ENCODE measurements around the gene TUBGCP6.
"Not testable (repeated sequence)": the region's sequence is repeated elsewhere in the genome, so short reads cannot be mapped to it uniquely, and the experiment has no call there.

The TUBGCP6 gene

DNA sequence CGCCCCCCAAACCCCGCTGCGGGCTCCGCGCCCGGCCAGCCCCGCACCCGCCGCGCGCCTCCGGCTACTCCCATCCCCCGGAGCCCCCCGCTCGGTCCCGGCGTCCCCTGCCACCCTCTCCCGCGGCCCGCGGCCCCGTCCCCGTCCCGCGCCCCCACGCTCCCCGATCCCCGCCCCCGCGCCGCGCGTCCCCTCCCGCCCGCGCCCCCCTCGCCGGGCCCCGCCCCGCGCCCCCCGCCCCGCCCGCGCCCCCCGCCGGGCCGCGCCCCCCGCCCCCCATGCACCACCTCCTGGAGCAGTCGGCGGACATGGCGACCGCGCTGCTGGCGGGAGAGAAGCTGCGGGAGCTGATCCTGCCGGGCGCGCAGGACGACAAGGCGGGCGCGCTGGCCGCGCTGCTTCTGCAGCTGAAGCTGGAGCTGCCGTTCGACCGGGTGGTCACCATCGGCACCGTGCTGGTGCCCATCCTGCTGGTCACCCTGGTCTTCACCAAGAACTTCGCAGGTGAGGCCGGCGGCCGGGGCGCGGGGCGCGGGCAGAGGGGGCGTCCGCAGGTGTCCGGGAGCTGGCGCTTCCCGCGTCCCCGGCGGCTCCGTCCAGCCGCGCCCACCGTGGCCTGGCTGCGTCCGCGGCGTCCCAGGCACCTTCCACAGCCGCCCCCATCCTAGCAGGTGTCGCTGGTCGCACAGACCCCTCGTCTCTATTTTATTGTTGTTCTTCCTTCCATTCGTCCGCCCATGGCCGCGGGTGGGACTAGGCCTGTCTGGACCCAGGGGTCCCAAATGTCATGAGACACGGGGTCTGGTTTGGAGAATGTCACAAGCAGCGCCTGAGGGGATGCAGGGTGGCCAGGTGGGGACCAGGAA is 74.1 kb downstream of the TUBGCP6 start, which contains the start of gene PANX2:
Gene PANX2, plus strand, starts transcription at position 279 of the 866 bp plus-strand sequence. Its CDS starts 0 bp downstream, at position 279.
- no peak for DNase-seq
- peaks cover 0 to 17% (median 13%) of the 10 kb centered on the region in 4 donors for H3K4me1 ChIP-seq
- H3K27me3 ChIP-seq = peaks cover 0 to 73% of the 10 kb centered on the region in 2 donors
- no peaks in the 10 kb centered on the region for H3K36me3 ChIP-seq
- H3K4me3 ChIP-seq = peak within 1 kb of the TSS; percentile 46 to 49
- H3K9me3 ChIP-seq = no peaks in the 10 kb centered on the region
- intact Hi-C loops (cut with DNase I; ENCODE audit: low total_unique reads) = no loop called here
- no peak within 1 kb of the TSS for H3K27ac ChIP-seq
- TF ChIP-seq, protein P1, sequence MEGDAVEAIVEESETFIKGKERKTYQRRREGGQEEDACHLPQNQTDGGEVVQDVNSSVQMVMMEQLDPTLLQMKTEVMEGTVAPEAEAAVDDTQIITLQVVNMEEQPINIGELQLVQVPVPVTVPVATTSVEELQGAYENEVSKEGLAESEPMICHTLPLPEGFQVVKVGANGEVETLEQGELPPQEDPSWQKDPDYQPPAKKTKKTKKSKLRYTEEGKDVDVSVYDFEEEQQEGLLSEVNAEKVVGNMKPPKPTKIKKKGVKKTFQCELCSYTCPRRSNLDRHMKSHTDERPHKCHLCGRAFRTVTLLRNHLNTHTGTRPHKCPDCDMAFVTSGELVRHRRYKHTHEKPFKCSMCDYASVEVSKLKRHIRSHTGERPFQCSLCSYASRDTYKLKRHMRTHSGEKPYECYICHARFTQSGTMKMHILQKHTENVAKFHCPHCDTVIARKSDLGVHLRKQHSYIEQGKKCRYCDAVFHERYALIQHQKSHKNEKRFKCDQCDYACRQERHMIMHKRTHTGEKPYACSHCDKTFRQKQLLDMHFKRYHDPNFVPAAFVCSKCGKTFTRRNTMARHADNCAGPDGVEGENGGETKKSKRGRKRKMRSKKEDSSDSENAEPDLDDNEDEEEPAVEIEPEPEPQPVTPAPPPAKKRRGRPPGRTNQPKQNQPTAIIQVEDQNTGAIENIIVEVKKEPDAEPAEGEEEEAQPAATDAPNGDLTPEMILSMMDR (IDR thresholded peaks at IDR 0.05) = no peak

DNA sequence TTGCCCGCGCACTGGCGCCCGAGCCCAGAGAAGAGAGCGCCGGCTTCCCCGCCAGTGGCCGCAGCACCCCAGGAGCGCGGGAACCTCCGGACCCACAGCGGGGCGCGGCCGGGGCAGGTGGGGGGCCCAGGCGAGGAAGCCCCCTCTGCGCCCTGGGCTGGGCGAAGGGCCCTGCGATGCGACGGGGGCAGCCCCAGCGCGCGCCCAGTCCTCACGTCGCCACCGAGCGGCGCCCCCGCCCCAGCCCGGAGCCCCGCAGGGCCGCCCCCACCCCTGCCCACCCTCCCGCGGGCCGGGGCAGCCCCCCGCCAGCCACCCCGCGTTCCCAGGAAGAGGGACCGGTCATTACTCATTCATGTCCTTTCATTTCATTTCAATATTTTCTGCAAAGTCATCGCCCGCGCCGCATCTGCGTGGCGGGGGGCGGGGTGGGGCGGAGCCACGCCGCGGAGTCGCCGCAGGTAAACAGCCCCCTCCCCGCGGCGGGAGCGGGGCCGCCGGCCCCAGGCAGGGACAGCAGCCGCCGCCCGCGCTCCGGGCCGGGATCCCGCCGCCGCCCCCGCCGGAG is 75.0 kb downstream of the TUBGCP6 start:
- intact Hi-C loops (cut with DNase I; ENCODE audit: low total_unique reads) = no loop called here
- H3K36me3 ChIP-seq = no peaks in the 10 kb centered on the region
- peaks cover 0 to 17% (median 13%) of the 10 kb centered on the region in 4 donors for H3K4me1 ChIP-seq
- peak overlapping the region; percentile 46 to 49 for H3K4me3 ChIP-seq
- H3K9me3 ChIP-seq = no peaks in the 10 kb centered on the region
- no peak overlapping the region for H3K27ac ChIP-seq
- no peak for DNase-seq
- TF ChIP-seq, protein P1 (IDR thresholded peaks at IDR 0.05) = no peak
- peaks cover 0 to 66% of the 10 kb centered on the region in 2 donors for H3K27me3 ChIP-seq

DNA sequence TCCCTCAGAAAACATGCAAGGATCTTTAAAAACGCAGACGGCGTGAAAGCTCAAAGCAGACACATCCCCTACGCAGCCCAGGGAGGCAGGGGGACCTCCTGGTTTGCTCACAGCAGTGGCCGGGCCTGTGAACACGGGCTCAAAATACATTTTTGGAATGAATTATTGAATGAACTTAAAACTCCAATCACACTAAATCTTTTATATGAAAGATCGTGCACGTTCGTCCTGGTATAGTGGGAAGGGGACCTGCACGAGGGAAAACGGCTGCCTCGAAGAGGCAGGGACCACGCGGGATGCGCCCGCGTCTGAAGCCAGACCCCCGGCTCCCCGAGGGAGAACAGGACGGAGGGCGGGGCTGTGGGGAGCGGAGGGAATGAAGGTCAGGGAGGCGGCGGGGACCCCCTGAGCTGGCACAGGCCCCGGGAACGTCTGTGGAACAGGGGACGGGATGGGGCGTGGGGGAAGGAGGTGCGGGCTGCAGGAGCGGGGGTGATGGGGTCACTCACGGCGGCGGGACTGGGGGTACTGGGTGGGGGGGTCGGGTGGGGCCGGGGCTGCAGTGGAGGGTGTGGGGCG is 75.6 kb downstream of the TUBGCP6 start:
- TF ChIP-seq, protein P1 (IDR thresholded peaks at IDR 0.05) = no peak
- peaks cover 0 to 17% (median 13%) of the 10 kb centered on the region in 4 donors for H3K4me1 ChIP-seq
- peak overlapping the region; percentile 46 to 49 for H3K4me3 ChIP-seq
- no peaks in the 10 kb centered on the region for H3K9me3 ChIP-seq
- intact Hi-C loops (cut with DNase I; ENCODE audit: low total_unique reads) = no loop called here
- peaks cover 0 to 60% of the 10 kb centered on the region in 2 donors for H3K27me3 ChIP-seq
- no peak overlapping the region for H3K27ac ChIP-seq
- no peaks in the 10 kb centered on the region for H3K36me3 ChIP-seq
- DNase-seq = no peak

DNA sequence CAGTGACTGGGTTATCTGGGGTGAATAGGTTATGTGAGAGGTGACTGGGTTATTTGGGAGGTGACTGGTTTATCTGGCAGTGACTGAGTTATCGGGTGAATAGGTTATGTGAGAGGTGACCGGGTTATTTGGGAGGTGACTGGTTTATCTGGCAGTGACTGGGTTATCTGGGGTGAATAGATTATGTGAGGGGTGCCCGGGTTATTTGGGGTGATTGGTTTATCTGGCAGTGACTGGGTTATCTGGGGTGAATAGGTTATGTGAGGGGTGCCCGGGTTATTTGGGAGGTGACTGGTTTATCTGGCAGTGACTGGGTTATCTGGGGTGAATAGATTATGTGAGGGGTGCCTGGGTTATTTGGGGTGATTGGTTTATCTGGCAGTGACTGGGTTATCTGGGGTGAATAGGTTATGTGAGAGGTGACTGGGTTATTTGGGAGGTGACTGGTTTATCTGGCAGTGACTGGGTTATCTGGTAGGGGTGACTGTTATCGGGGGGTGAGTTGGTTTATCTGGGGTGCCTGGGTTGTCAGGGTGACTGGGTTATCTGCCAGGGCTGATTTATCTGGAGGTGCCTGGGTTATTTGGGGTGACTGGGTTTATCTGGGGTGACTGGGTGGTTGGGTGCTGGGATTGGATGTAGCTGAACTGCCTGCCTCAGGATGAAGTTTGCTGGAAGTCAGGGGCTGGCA is 76.2 kb downstream of the TUBGCP6 start:
- intact Hi-C loops (cut with DNase I; ENCODE audit: low total_unique reads); H3K27ac ChIP-seq; H3K36me3 ChIP-seq; H3K4me3 ChIP-seq; H3K9me3 ChIP-seq; DNase-seq: not testable (repeated sequence)
- Histone ChIP-seq H3K27me3 (peaks cover 0 to 54% of the 10 kb centered on the region in 2 donors), H3K4me1 (peaks cover 0 to 17% (median 13%) of the 10 kb centered on the region in 4 donors)

DNA sequence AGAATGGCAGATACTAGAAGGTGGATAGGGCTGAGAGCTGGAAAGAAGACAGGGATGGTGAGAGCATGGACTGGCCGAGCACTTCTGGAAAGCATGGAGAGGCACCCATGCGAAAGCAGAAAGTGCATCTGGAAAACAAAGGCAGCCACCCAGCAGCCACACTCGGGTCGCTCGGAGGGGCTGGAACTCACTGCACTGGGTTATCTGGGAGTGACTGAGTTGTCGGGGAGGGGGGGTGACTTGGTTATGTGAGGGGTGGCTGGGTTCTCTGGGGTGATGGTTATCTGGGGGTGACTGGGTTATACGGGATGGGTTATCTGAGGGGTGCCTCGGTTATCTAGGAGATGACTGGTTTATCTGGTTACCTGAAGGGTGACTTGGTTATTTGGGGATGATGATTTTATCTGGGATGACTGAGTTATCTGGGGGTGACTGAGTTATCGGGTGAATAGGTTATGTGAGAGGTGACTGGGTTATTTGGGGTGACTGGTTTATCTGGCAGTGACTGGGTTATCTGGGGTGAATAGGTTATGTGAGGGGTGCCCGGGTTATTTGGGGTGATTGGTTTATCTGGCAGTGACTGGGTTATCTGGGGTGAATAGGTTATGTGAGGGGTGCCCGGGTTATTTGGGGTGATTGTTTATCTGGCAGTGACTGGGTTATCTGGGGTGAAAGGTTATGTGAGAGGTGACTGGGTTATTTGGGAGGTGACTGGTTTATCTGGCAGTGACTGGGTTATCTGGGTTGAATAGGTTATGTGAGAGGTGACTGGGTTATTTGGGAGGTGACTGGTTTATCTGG is 76.9 kb downstream of the TUBGCP6 start:
- peaks cover 0 to 53% of the 10 kb centered on the region in 2 donors for H3K27me3 ChIP-seq
- H3K36me3 ChIP-seq = no peaks in the 10 kb centered on the region
- H3K4me3 ChIP-seq = no peak overlapping the region
- no peak overlapping the region for H3K27ac ChIP-seq
- TF ChIP-seq, protein P1 (IDR thresholded peaks at IDR 0.05) = no peak
- no peaks in the 10 kb centered on the region for H3K9me3 ChIP-seq
- peaks cover 0 to 17% (median 13%) of the 10 kb centered on the region in 4 donors for H3K4me1 ChIP-seq
- DNase-seq = no peak
- intact Hi-C loops (cut with DNase I; ENCODE audit: low total_unique reads) = no loop called here

Data from tibial artery (tissue), 4 donors.